MCF 10A (cell line): ENCODE results near the gene CDRT15L2. TPM values are rescaled to one million over a fixed set of nuclear protein-coding genes. Genes with fewer than 3 reads are reported as not detected.
"Not testable (repeated sequence)": the region's sequence is repeated elsewhere in the genome, so short reads cannot be mapped to it uniquely, and the experiment has no call there.

Experiments used
- Bru-seq: library from RNA; stranded (reverse); fragments of 400-500 nt; gene quantifications from one replicate; lab custom pipeline; 2021; lab: Mats Ljungman, UMichigan
- BruChase-seq, 2 experiments: library from RNA; stranded (reverse); fragments of 400-500 nt; gene quantifications; one replicate each; lab custom pipeline; 2021; lab: Mats Ljungman, UMichigan
- BruUV-seq: library from RNA; stranded (reverse); fragments of 400-500 nt; replicated peaks from 2 replicates; lab custom pipeline; 2021; lab: Mats Ljungman, UMichigan
- CTCF ChIA-PET: fragments of 300-600 bp; sonication (Branson Sonifier 250); formaldehyde crosslinking; extraction: SDS; loops from one replicate; lab custom pipeline; 2021; ENCODE audit warnings: antibody characterized with exemption, inconsistent platforms; lab: Yijun Ruan, JAX
- POLR2A ChIA-PET: fragments of 300-600, 350-650 bp; sonication (Branson Sonifier 250); formaldehyde crosslinking; extraction: SDS; loops from one replicate; lab custom pipeline; 2020; ENCODE audit warnings: antibody characterized with exemption, inconsistent platforms; lab: Yijun Ruan, JAX
- DNase-seq: peaks from one replicate; pipeline ENCODE4 v3.0.0-alpha.2; 2018; ENCODE audit not compliant: unreplicated experiment
- H3K27ac Mint-ChIP-seq: one replicate; pipeline ENCODE4 v1.8.0; 2022; ENCODE audit warnings: mild to moderate bottlenecking, low read depth, mixed read lengths; ENCODE audit not compliant: unreplicated experiment
- H3K27me3 Mint-ChIP-seq: one replicate; pipeline ENCODE4 v1.8.0; 2022; ENCODE audit warnings: mixed read lengths; ENCODE audit not compliant: insufficient read depth, unreplicated experiment
- H3K36me3 Mint-ChIP-seq: one replicate; pipeline ENCODE4 v1.8.0; 2022; ENCODE audit warnings: mild to moderate bottlenecking, moderate library complexity, mixed read lengths; ENCODE audit not compliant: insufficient read depth, unreplicated experiment
- H3K4me1 Mint-ChIP-seq: one replicate; pipeline ENCODE4 v1.8.0; 2022; ENCODE audit warnings: mixed read lengths; ENCODE audit not compliant: insufficient read depth, unreplicated experiment
- H3K4me3 Mint-ChIP-seq: one replicate; pipeline ENCODE4 v1.8.0; 2022; ENCODE audit warnings: mild to moderate bottlenecking, moderate library complexity, mixed read lengths; ENCODE audit not compliant: unreplicated experiment
- H3K9me3 Mint-ChIP-seq: one replicate; pipeline ENCODE4 v1.8.0; 2022; ENCODE audit warnings: mixed read lengths; ENCODE audit not compliant: unreplicated experiment
- intact Hi-C: fragments of 100-400 bp; cut with micrococcal nuclease; formaldehyde crosslinking; loops from 2 replicates; pipeline ENCODE4 v1.14.1; 2022
- long read RNA-seq: library from polyadenylated mRNA; stranded (forward); transcript quantifications from one replicate; pipeline ENCODE4 v2.0.0, GENCODE V29; 2022
- total RNA-seq: library from RNA; stranded (reverse); gene quantifications from 2 replicates; pipeline ENCODE4 v1.2.3, GENCODE V29; 2022

Gene CDRT15L2
- not detected in 2 replicates for total RNA-seq
- Bru-seq, nascent RNA = not detected
- not detected for BruChase-seq, experiment 1, labeled RNA remaining after a 6-hour chase
- BruChase-seq, experiment 2, labeled RNA remaining after a 2-hour chase = not detected
- long read RNA-seq = 0 reads

GRCh38 chr17:20579424-20579823 lies at the start of gene CDRT15L2:
CDRT15L2 (plus strand) TSS chr17:20579724; CDS start chr17:20579744, 20 bp downstream.
- intact Hi-C loops, H3K36me3 Mint-ChIP-seq, H3K27me3 Mint-ChIP-seq, H3K9me3 Mint-ChIP-seq, DNase-seq, POLR2A ChIA-PET, BruUV-seq, H3K27ac Mint-ChIP-seq, H3K4me1 Mint-ChIP-seq, CTCF ChIA-PET, H3K4me3 Mint-ChIP-seq: not testable (repeated sequence)

GRCh38 chr17:20530104-20530503 lies 49.4 kb upstream of the CDRT15L2 start:
- BruUV-seq, intact Hi-C loops, DNase-seq, H3K36me3 Mint-ChIP-seq, H3K9me3 Mint-ChIP-seq, H3K4me3 Mint-ChIP-seq, H3K27ac Mint-ChIP-seq, H3K4me1 Mint-ChIP-seq, CTCF ChIA-PET, POLR2A ChIA-PET: not testable (repeated sequence)
- H3K27me3 Mint-ChIP-seq = peaks cover 28% of the 10 kb centered on the region

- H3K4me3 Mint-ChIP-seq, H3K36me3 Mint-ChIP-seq, BruUV-seq, H3K27ac Mint-ChIP-seq, DNase-seq, POLR2A ChIA-PET, H3K4me1 Mint-ChIP-seq, H3K9me3 Mint-ChIP-seq, CTCF ChIA-PET, intact Hi-C loops: not testable (repeated sequence)
- H3K27me3 Mint-ChIP-seq = peaks cover 19% of the 10 kb centered on the region
Observed at GRCh38 chr17:20532544-20533090, 46.9 kb upstream of the CDRT15L2 start.

GRCh38 chr17:20533206-20533605 lies 46.3 kb upstream of the CDRT15L2 start:
- DNase-seq, POLR2A ChIA-PET, H3K27ac Mint-ChIP-seq, CTCF ChIA-PET, H3K4me3 Mint-ChIP-seq, BruUV-seq, H3K4me1 Mint-ChIP-seq, H3K36me3 Mint-ChIP-seq, H3K9me3 Mint-ChIP-seq, intact Hi-C loops: not testable (repeated sequence)
- H3K27me3 Mint-ChIP-seq = peaks cover 19% of the 10 kb centered on the region

GRCh38 chr17:20534711-20535550 lies 44.6 kb upstream of the CDRT15L2 start:
- H3K27ac Mint-ChIP-seq, POLR2A ChIA-PET, H3K36me3 Mint-ChIP-seq, H3K9me3 Mint-ChIP-seq, H3K4me3 Mint-ChIP-seq, BruUV-seq, DNase-seq, intact Hi-C loops, H3K4me1 Mint-ChIP-seq, CTCF ChIA-PET: not testable (repeated sequence)
- peaks cover 18% of the 10 kb centered on the region for H3K27me3 Mint-ChIP-seq

GRCh38 chr17:20540414-20540813 lies 39.1 kb upstream of the CDRT15L2 start:
- H3K27ac Mint-ChIP-seq, CTCF ChIA-PET, H3K36me3 Mint-ChIP-seq, DNase-seq, intact Hi-C loops, POLR2A ChIA-PET, BruUV-seq, H3K4me1 Mint-ChIP-seq, H3K27me3 Mint-ChIP-seq, H3K4me3 Mint-ChIP-seq, H3K9me3 Mint-ChIP-seq: not testable (repeated sequence)

DNA sequence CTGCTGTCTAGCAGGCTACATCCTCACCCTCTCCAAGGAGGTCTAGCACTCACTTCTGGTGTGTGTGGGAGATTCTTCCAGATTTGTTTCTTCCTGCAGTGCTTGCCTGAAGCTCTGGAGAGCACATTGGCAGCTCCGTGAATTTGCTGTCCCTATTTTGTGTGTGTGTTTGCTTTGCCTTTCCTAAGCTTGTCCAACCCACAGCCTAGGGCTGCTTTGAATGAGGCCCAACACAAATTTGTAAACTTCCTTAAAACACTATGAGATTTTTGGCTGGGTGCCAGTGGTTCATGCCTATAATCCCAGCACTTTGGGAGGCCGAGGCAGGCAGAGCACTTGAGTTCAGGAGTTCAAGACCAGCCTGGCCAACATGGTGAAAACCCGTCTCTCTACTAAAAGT lies 38.7 kb upstream of the CDRT15L2 start:
- BruUV-seq, H3K4me3 Mint-ChIP-seq, CTCF ChIA-PET, H3K27ac Mint-ChIP-seq, H3K27me3 Mint-ChIP-seq, H3K4me1 Mint-ChIP-seq, POLR2A ChIA-PET, intact Hi-C loops, H3K9me3 Mint-ChIP-seq, H3K36me3 Mint-ChIP-seq: not testable (repeated sequence)
- DNase-seq = peak; percentile 22

- BruUV-seq, H3K36me3 Mint-ChIP-seq, H3K27me3 Mint-ChIP-seq, H3K4me1 Mint-ChIP-seq, POLR2A ChIA-PET, CTCF ChIA-PET, H3K27ac Mint-ChIP-seq, intact Hi-C loops, H3K9me3 Mint-ChIP-seq, H3K4me3 Mint-ChIP-seq: not testable (repeated sequence)
- peak; percentile 9 for DNase-seq
Observed at GRCh38 chr17:20541853-20542546, 37.5 kb upstream of the CDRT15L2 start.

DNA sequence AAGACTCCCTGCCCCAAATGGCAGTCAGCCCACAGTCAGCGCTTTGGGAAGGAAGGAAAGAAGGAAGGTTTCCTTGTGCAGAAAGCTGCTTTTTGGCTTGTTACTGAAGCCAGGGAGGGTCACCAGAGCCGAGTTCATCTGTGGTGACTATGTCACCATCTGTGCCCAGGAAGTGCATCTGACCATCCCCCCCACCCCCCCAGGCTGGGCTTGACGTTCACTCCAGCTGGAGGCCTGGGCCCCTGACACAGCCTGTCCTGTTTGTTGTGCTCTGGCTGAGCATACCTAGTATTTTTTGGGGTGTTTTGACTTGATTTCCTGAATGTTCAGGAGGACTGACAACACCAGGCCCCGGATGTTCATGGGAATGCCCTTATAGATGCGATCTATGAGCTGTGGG lies 31.6 kb upstream of the CDRT15L2 start:
- BruUV-seq, H3K36me3 Mint-ChIP-seq, intact Hi-C loops, POLR2A ChIA-PET, H3K27me3 Mint-ChIP-seq, H3K9me3 Mint-ChIP-seq, DNase-seq, H3K4me1 Mint-ChIP-seq, H3K27ac Mint-ChIP-seq, CTCF ChIA-PET, H3K4me3 Mint-ChIP-seq: not testable (repeated sequence)
